Karpas-422 (cell line): Measurements from ENCODE around the gene PLXNB2. TPM values are rescaled to one million over a fixed set of nuclear protein-coding genes. Genes with fewer than 3 reads are reported as not detected.
"Not testable (repeated sequence)": the region's sequence is repeated elsewhere in the genome, so short reads cannot be mapped to it uniquely, and the experiment has no call there.

Experiments
- DNase-seq: peaks from one replicate; pipeline ENCODE4 v3.0.0-alpha.2; 2015
- H2AFZ ChIP-seq: fragments of 200-600 bp; sonication (generic); 2 replicates; pipeline ENCODE4 v1.6.1; 2014; ENCODE audit warnings: antibody characterized with exemption, low read length, mixed read lengths
- H3K27ac ChIP-seq: fragments of 200-600 bp; sonication (generic); 2 replicates; pipeline ENCODE4 v1.5.1; 2014; ENCODE audit warnings: mild to moderate bottlenecking, low read length, moderate library complexity
- H3K27me3 ChIP-seq: fragments of 200-600 bp; sonication (generic); 2 replicates; pipeline ENCODE4 v1.6.1; 2014; ENCODE audit warnings: low read length, mixed read lengths
- H3K36me3 ChIP-seq: fragments of 200-600 bp; sonication (generic); 2 replicates; pipeline ENCODE4 v1.6.1; 2014; ENCODE audit warnings: low read length, mixed read lengths; ENCODE audit not compliant: insufficient read depth
- H3K4me1 ChIP-seq: fragments of 200-600 bp; sonication (generic); 2 replicates; pipeline ENCODE4 v1.6.1; 2014; ENCODE audit warnings: mild to moderate bottlenecking, low read length, mixed read lengths
- H3K4me2 ChIP-seq: fragments of 200-600 bp; sonication (generic); 2 replicates; pipeline ENCODE4 v1.6.1; 2014; ENCODE audit warnings: low read length, low read depth, mild to moderate bottlenecking; ENCODE audit not compliant: poor library complexity, severe bottlenecking
- H3K4me3 ChIP-seq: fragments of 200-600 bp; sonication (generic); 2 replicates; pipeline ENCODE4 v1.5.1; 2014; ENCODE audit warnings: mild to moderate bottlenecking, antibody characterized with exemption, low read length, mixed read lengths
- H3K79me2 ChIP-seq: fragments of 200-600 bp; sonication (generic); 2 replicates; pipeline ENCODE4 v1.6.1; 2014; ENCODE audit warnings: mild to moderate bottlenecking, low read length, mixed read lengths
- H3K9ac ChIP-seq: fragments of 200-600 bp; sonication (generic); 2 replicates; pipeline ENCODE4 v1.6.0; 2014; ENCODE audit warnings: low read length
- H3K9me2 ChIP-seq: fragments of 200-600 bp; sonication (generic), shearing (Covaris generic); replicated peaks from 2 replicates; pipeline ENCODE4 v1.6.0; 2014; ENCODE audit warnings: mild to moderate bottlenecking, low read length, moderate library complexity; ENCODE audit not compliant: insufficient read depth
- H3K9me3 ChIP-seq: fragments of 300-700, 200-600 bp; sonication (generic); 2 replicates; pipeline ENCODE4 v1.6.1; 2014; ENCODE audit warnings: low read length, mixed read lengths
- H4K20me1 ChIP-seq: fragments of 200-600 bp; sonication (generic); 2 replicates; pipeline ENCODE4 v1.6.1; 2014; ENCODE audit warnings: mild to moderate bottlenecking, antibody characterized with exemption, low read length, low read depth; ENCODE audit not compliant: insufficient read depth
- total RNA-seq: library from RNA; depleted of rRNA; stranded (reverse); fragments of >200 nt; shearing (Covaris generic); gene quantifications from 2 replicates; pipeline ENCODE4 v1.2.3, GENCODE V29; 2014; ENCODE audit warnings: low replicate concordance

PLXNB2 gene
- total RNA-seq, 1 experiment from 2014 or later = 2.6 TPM

- no peak for DNase-seq
- Histone ChIP-seq H3K27me3 (no peaks in the 10 kb centered on the region), H3K4me3 (no peak overlapping the region), H3K9ac (no peak overlapping the region), H3K9me3 (no peaks in the 10 kb centered on the region), H3K4me2 (no peak overlapping the region), H3K9me2 (no peaks in the 10 kb centered on the region), H2AFZ (no peak overlapping the region), H3K36me3 (no peaks in the 10 kb centered on the region), H3K27ac (no peak overlapping the region), H3K4me1 (peaks cover 20% of the 10 kb centered on the region), H3K79me2 (no peaks in the 10 kb centered on the region), H4K20me1 (no peaks in the 10 kb centered on the region)
Observed at GRCh38 chr22:50329236-50329635, 21.8 kb upstream of the PLXNB2 start.

DNA sequence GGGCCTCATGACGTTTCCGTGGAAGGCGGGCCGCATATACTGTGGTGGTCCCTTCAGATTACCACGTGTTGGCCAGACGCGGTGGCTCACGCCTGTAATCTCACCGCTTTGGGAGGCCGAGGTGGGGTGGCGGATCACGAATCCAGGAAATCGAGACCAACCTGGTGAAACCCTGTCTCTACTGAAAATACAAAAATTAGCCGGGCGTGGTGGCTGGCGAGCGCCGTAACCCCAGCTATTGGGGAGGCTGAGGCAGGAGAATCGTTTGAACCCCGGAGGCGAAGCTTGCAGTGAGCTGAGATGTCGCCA is 20.2 kb upstream of the PLXNB2 start:
- Histone ChIP-seq H3K27me3 (no peaks in the 10 kb centered on the region), H3K4me1 (peaks cover 12% of the 10 kb centered on the region), H3K4me3 (peak overlapping the region; percentile 86), H3K27ac (no peak overlapping the region), H3K36me3 (no peaks in the 10 kb centered on the region), H3K9me2 (no peaks in the 10 kb centered on the region), H3K4me2 (peak overlapping the region; percentile 91), H2AFZ (peak overlapping the region; percentile 98; the same call in 1 of the 2 replicates), H4K20me1 (no peaks in the 10 kb centered on the region), H3K79me2 (no peaks in the 10 kb centered on the region), H3K9me3 (no peaks in the 10 kb centered on the region), H3K9ac (peak overlapping the region; percentile 89)
- no peak for DNase-seq

GRCh38 chr22:50326956-50327710 is 19.7 kb upstream of the PLXNB2 start, which contains the start of gene DENND6B:
Gene DENND6B (minus strand): TSS chr22:50327012. CDS start chr22:50326988, 24 bp downstream.
- no peaks in the 10 kb centered on the region for H4K20me1 ChIP-seq
- H3K4me1 ChIP-seq = peaks cover 12% of the 10 kb centered on the region
- no peaks in the 10 kb centered on the region for H3K79me2 ChIP-seq
- H3K9ac ChIP-seq = peak within 1 kb of the TSS; percentile 89
- DNase-seq = peak; percentile 89
- no peaks in the 10 kb centered on the region for H3K9me3 ChIP-seq
- no peaks in the 10 kb centered on the region for H3K27me3 ChIP-seq
- no peaks in the 10 kb centered on the region for H3K9me2 ChIP-seq
- H3K27ac ChIP-seq = no peak within 1 kb of the TSS
- H3K4me3 ChIP-seq = peak within 1 kb of the TSS; percentile 86
- peak within 1 kb of the TSS; percentile 98 for H2AFZ ChIP-seq
- H3K4me2 ChIP-seq = peak within 1 kb of the TSS; percentile 91
- H3K36me3 ChIP-seq = no peaks in the 10 kb centered on the region

DNA sequence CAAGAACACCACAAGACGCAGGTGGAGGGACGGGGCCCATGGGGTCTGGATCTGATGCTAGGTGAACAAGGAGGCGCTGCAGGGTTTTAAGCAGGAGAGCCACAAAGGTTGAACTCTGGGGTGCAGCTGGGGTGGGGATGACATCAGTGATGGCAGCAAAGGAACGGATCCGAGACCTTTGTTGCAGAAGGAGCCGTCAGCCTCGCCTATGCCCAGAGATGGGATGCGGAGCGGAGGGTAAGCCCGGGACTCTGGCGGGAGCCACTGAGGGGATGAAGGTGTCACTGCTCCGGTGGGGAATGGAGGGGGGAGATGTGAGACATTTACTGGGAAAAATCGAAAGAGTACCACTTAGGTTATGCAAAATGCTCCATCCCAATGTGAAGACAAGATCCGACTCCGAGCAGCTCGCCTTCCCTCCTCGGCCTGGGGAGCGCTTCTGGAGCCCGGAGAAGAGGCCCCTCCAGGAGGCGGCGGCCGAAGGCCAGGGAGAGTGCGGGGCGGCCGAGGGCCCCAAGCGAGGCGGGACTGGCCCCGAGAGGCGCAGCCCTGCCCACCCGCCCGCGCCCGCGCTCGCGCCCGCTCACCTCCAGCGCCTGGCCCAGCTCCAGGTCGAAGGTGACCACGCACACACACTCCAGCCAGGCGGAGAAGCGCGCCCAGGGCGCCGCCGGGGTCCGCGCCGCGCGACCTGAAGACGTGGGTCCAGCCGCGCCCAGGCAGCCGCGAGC is 18.9 kb upstream of the PLXNB2 start:
- no peaks in the 10 kb centered on the region for H3K27me3 ChIP-seq
- H4K20me1 ChIP-seq = no peaks in the 10 kb centered on the region
- H3K27ac ChIP-seq = no peak overlapping the region
- H3K4me1 ChIP-seq = peaks cover 12% of the 10 kb centered on the region
- H2AFZ ChIP-seq = no peak overlapping the region
- no peaks in the 10 kb centered on the region for H3K9me2 ChIP-seq
- no peak for DNase-seq
- no peaks in the 10 kb centered on the region for H3K36me3 ChIP-seq
- H3K9me3 ChIP-seq = no peaks in the 10 kb centered on the region
- H3K9ac ChIP-seq = peak overlapping the region; percentile 39; the same call in 1 of the 2 replicates
- peak overlapping the region; percentile 59 for H3K4me2 ChIP-seq
- no peaks in the 10 kb centered on the region for H3K79me2 ChIP-seq
- peak overlapping the region; percentile 52; the same call in 1 of the 2 replicates for H3K4me3 ChIP-seq

DNA sequence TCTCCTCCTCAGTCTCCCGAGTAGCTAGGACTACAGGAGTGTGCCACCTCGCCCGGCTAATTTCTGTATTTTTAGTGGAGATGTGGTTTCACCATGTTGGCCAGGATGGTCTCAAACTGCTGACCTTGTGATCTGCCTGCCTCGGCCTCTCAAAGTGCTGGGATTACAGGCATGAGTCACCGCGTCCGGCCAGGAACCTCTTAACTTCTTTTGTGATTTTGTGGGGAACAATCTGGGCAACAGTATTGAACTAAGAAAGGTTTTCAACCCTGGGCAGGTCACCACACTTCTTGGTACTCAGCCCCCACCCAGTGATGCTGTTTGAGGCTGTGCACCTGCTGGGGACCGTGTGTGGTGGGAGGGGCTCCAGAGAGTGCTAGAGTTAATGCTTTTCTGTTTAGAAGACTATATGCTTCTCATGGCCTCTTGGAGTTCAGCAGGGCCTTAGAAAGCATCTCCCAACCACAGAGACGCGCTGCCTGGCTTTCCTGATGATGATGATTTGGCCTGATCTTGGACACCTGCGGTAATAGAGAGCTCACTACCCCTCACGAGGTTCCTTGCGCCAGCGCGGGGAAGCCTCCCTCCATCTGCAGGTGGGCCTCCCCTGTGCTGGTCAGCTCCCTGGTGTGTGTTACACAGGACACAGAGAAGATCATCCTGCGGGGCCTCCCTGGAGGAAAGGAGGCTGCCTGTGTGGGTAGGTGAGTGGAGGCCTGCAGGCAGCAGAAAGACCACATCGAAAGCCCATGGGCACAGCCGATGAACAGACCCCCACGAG is 18.2 kb upstream of the PLXNB2 start:
- DNase-seq = no peak
- Histone ChIP-seq H3K79me2 (no peaks in the 10 kb centered on the region), H3K27me3 (no peaks in the 10 kb centered on the region), H3K4me3 (no peak overlapping the region), H4K20me1 (no peaks in the 10 kb centered on the region), H2AFZ (no peak overlapping the region), H3K4me2 (no peak overlapping the region), H3K4me1 (peaks cover 12% of the 10 kb centered on the region), H3K36me3 (no peaks in the 10 kb centered on the region), H3K9ac (no peak overlapping the region), H3K9me2 (no peaks in the 10 kb centered on the region), H3K27ac (no peak overlapping the region), H3K9me3 (no peaks in the 10 kb centered on the region)

DNA sequence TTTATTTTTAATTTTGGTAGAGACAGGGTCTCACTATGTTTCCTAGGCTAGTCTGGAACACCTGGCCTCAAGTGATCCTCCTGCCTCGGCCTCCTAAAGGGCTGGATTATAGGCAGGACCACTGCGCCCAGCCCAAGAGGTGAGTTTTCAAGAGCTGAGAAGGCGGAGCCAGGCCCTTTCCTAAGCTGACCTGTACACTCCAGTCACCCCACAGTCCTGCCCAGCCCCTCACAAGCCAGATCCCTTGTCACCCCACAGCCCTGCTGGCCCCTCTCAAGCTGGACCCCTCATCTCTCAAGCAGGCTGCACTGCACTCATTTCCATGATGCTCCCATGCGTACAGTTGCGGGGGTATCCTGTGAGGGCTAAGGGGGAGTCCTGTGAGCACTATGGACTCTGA is 16.5 kb upstream of the PLXNB2 start:
- no peak overlapping the region for H3K27ac ChIP-seq
- H3K4me3 ChIP-seq = no peak overlapping the region
- H3K9ac ChIP-seq = no peak overlapping the region
- no peak for DNase-seq
- H3K27me3 ChIP-seq = no peaks in the 10 kb centered on the region
- H3K79me2 ChIP-seq = no peaks in the 10 kb centered on the region
- H3K9me3 ChIP-seq = no peaks in the 10 kb centered on the region
- no peaks in the 10 kb centered on the region for H4K20me1 ChIP-seq
- H2AFZ ChIP-seq = no peak overlapping the region
- no peaks in the 10 kb centered on the region for H3K9me2 ChIP-seq
- no peaks in the 10 kb centered on the region for H3K36me3 ChIP-seq
- no peak overlapping the region for H3K4me2 ChIP-seq
- H3K4me1 ChIP-seq = peaks cover 12% of the 10 kb centered on the region

DNA sequence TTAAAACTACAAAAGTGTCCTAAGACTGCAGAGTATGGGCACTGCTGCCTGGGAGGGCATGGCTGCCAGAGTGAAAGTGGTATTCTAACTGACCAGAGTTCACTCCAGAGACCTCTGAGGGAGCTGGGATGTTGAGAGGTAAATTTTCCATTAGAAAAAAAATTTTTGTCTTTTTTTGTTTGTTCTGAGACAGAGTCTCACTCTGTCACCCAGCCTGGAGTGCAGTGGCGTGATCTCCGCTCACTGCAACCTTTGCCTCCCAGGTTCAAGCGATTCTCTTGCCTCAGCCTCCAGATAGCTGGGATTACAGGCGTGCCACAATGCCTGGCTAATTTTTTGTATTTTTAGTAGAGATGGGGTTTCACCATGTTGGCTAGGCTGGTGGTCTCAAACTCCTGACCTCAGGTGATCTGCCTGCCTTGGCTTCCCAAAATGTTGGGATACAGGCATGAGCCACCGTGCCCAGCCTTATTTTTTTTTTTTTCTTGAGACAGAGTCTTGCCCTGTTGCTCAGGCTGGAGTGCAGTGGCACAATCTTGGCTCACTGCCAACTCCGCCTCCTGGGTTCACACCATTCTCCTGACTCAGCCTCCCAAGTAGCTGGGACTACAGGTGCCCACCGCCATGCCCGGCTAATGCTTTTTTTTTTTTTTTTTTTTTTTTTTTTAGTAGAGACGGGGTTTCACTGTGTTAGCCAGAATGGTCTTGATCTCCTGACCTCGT is 15.1 kb upstream of the PLXNB2 start:
- H3K36me3 ChIP-seq, DNase-seq, H3K4me2 ChIP-seq: not testable (repeated sequence)

More for the DNA sequence above, 15.1 kb upstream of the PLXNB2 start:
- H3K4me1 ChIP-seq = peaks cover 23% of the 10 kb centered on the region
- not testable (repeated sequence) for H3K4me3 ChIP-seq, H4K20me1 ChIP-seq, H3K9ac ChIP-seq, H2AFZ ChIP-seq, H3K27me3 ChIP-seq, H3K79me2 ChIP-seq, H3K9me3 ChIP-seq, H3K9me2 ChIP-seq, H3K27ac ChIP-seq
